ENCODE measurements around the gene PROC.

The PROC gene

DNA sequence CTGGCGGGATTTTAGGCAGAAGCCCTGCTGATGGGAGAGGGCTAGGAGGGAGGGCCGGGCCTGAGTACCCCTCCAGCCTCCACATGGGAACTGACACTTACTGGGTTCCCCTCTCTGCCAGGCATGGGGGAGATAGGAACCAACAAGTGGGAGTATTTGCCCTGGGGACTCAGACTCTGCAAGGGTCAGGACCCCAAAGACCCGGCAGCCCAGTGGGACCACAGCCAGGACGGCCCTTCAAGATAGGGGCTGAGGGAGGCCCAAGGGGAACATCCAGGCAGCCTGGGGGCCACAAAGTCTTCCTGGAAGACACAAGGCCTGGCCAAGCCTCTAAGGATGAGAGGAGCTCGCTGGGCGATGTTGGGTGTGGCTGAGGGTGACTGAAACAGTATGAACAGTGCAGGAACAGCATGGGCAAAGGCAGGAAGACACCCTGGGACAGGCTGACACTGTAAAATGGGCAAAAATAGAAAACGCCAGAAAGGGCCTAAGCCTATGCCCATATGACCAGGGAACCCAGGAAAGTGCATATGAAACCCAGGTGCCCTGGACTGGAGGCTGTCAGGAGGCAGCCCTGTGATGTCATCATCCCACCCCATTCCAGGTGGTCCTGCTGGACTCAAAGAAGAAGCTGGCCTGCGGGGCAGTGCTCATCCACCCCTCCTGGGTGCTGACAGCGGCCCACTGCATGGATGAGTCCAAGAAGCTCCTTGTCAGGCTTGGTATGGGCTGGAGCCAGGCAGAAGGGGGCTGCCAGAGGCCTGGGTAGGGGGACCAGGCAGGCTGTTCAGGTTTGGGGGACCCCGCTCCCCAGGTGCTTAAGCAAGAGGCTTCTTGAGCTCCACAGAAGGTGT, 8.5 kb downstream of the PROC start:
- TF ChIP-seq, protein P1, sequence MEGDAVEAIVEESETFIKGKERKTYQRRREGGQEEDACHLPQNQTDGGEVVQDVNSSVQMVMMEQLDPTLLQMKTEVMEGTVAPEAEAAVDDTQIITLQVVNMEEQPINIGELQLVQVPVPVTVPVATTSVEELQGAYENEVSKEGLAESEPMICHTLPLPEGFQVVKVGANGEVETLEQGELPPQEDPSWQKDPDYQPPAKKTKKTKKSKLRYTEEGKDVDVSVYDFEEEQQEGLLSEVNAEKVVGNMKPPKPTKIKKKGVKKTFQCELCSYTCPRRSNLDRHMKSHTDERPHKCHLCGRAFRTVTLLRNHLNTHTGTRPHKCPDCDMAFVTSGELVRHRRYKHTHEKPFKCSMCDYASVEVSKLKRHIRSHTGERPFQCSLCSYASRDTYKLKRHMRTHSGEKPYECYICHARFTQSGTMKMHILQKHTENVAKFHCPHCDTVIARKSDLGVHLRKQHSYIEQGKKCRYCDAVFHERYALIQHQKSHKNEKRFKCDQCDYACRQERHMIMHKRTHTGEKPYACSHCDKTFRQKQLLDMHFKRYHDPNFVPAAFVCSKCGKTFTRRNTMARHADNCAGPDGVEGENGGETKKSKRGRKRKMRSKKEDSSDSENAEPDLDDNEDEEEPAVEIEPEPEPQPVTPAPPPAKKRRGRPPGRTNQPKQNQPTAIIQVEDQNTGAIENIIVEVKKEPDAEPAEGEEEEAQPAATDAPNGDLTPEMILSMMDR (IDR thresholded peaks at IDR 0.05; ENCODE audit: extremely low read depth, missing control alignments) = no peak
- DNase-seq (ENCODE audit: low spot score) = no peak

DNA sequence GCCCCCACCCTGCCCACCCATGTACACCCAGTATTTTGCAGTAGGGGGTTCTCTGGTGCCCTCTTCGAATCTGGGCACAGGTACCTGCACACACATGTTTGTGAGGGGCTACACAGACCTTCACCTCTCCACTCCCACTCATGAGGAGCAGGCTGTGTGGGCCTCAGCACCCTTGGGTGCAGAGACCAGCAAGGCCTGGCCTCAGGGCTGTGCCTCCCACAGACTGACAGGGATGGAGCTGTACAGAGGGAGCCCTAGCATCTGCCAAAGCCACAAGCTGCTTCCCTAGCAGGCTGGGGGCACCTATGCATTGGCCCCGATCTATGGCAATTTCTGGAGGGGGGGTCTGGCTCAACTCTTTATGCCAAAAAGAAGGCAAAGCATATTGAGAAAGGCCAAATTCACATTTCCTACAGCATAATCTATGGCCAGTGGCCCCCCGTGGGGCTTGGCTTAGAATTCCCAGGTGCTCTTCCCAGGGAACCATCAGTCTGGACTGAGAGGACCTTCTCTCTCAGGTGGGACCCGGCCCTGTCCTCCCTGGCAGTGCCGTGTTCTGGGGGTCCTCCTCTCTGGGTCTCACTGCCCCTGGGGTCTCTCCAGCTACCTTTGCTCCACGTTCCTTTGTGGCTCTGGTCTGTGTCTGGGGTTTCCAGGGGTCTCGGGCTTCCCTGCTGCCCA, 9.3 kb downstream of the PROC start:
- no peak for DNase-seq (ENCODE audit: low spot score)
- TF ChIP-seq, protein P1 (IDR thresholded peaks at IDR 0.05; ENCODE audit: extremely low read depth, missing control alignments) = no peak

DNA sequence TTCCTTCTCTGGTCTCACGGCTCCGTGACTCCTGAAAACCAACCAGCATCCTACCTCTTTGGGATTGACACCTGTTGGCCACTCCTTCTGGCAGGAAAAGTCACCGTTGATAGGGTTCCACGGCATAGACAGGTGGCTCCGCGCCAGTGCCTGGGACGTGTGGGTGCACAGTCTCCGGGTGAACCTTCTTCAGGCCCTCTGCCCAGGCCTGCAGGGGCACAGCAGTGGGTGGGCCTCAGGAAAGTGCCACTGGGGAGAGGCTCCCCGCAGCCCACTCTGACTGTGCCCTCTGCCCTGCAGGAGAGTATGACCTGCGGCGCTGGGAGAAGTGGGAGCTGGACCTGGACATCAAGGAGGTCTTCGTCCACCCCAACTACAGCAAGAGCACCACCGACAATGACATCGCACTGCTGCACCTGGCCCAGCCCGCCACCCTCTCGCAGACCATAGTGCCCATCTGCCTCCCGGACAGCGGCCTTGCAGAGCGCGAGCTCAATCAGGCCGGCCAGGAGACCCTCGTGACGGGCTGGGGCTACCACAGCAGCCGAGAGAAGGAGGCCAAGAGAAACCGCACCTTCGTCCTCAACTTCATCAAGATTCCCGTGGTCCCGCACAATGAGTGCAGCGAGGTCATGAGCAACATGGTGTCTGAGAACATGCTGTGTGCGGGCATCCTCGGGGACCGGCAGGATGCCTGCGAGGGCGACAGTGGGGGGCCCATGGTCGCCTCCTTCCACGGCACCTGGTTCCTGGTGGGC, 10.0 kb downstream of the PROC start:
- DNase-seq (ENCODE audit: low spot score) = no peak
- TF ChIP-seq, protein P1 (IDR thresholded peaks at IDR 0.05; ENCODE audit: extremely low read depth, missing control alignments) = no peak

- TF ChIP-seq, protein P1 (IDR thresholded peaks at IDR 0.05; ENCODE audit: extremely low read depth, missing control alignments) = no peak
- DNase-seq (ENCODE audit: low spot score) = no peak
These were observed 10.5 kb downstream of the PROC start for GRCh38 chr2:127428815-127429109.

- no peak for DNase-seq (ENCODE audit: low spot score)
- TF ChIP-seq, protein P1 (IDR thresholded peaks at IDR 0.05; ENCODE audit: extremely low read depth, missing control alignments) = no peak
These were observed 11.1 kb downstream of the PROC start for GRCh38 chr2:127429291-127429690.

DNA sequence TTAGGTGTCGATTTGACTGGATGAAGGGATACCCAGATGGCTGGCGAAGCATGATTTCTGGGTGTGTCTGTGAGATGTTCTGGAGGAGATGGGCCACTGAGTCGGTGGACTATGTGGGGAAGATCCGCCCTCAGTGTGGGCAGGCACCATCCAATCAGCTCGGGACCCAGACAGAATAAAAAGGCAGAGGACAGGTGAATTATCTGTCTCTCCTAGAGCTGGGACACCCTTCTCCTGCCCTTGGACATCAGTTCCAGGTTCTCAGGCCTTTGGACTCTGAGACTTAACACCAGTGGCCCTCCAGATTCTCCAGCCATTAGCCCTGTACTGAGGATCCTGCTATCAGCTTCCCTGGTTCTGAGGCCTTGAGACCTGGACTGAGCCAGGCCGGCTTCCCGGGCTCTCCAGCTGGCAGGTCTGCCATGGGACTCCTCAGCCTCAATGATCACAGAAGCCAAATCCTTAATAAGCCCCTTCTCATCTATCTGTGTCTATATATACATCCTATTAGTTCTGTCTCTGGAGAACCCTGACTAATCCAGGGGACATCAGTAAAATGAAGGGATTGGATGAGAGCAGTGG, 11.7 kb downstream of the PROC start:
- TF ChIP-seq, protein P1 (IDR thresholded peaks at IDR 0.05; ENCODE audit: extremely low read depth, missing control alignments) = no peak

More for the DNA sequence above, 11.7 kb downstream of the PROC start:
- no peak for DNase-seq (ENCODE audit: low spot score)
